ENCODE measurements around the gene ZNF443.
"Not testable (repeated sequence)": the region's sequence is repeated elsewhere in the genome, so short reads cannot be mapped to it uniquely, and the experiment has no call there.

DNA sequence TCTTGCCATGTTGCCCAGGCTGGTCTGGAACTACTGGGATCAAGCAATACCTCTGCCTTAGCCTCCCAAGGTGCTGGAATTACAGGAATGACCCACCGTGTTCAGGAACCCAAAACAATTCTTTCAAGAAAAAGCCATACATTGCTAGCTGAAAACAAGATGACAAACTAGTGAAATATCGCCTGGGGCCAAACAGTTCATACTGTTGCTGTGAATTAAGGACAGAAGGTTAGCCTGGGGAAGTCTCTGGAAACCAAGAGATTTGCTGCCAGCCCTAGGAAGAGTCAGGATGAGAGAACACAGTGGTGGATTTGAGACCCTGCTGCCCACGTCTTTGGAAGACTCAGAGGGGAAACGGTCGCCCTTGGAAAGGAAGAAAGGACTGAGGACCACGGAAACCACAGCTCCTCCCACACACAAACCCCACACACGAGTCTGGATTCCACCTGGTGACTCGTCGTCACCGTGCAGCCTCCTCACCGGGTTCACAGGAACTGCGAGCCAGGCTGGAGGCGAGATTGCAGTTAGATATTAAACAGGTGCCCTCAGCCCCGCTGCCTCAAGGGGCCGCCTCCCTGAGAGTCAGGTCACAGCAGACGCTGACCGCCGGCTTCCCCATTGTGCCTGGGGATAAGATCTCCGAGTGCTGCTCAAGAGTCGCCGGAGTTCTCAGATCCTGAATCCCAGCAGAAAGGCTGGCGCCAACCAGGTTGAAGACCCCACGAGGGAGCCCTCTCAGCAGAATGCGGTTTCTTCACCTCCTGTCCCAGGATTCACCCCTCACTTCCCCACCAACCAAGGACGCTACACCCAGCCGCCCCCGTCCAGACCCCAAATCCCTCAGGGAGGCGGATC lies 908 bp downstream of the ZNF443 start:
- TF ChIP-seq, protein P1, sequence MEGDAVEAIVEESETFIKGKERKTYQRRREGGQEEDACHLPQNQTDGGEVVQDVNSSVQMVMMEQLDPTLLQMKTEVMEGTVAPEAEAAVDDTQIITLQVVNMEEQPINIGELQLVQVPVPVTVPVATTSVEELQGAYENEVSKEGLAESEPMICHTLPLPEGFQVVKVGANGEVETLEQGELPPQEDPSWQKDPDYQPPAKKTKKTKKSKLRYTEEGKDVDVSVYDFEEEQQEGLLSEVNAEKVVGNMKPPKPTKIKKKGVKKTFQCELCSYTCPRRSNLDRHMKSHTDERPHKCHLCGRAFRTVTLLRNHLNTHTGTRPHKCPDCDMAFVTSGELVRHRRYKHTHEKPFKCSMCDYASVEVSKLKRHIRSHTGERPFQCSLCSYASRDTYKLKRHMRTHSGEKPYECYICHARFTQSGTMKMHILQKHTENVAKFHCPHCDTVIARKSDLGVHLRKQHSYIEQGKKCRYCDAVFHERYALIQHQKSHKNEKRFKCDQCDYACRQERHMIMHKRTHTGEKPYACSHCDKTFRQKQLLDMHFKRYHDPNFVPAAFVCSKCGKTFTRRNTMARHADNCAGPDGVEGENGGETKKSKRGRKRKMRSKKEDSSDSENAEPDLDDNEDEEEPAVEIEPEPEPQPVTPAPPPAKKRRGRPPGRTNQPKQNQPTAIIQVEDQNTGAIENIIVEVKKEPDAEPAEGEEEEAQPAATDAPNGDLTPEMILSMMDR (IDR thresholded peaks at IDR 0.05): not testable (repeated sequence)
- TF ChIP-seq POLR2A (IDR thresholded peaks at IDR 0.05): not testable (repeated sequence)
